Hematopoietic multipotent progenitor cell treated with erythropoietin and hydrocortisone succinate and interleukin-3 and kit ligand, for 17 days (in vitro differentiated cells): ENCODE data around the gene ZFP30.
A peak's percentile ranks its signal among the peaks of the same experiment; 100 is the strongest.
"Not testable (repeated sequence)": the region's sequence is repeated elsewhere in the genome, so short reads cannot be mapped to it uniquely, and the experiment has no call there.

ENCODE experiments used
- DNase-seq: peaks from one replicate; pipeline ENCODE4 v3.0.0-alpha.2; 2015; ENCODE audit warnings: low spot score

The ZFP30 gene

GRCh38 chr19:37655301-37655688 is at the start of gene ZFP30:
ZFP30 (minus strand) TSS chr19:37655465; CDS start chr19:37647822, 7,643 bp downstream.
- DNase-seq = no peak

GRCh38 chr19:37699057-37699456 is 43.8 kb upstream of the ZFP30 start:
- no peak for DNase-seq

- no peak for DNase-seq
Measured at GRCh38 chr19:37698216-37698615, 43.0 kb upstream of the ZFP30 start.

DNA sequence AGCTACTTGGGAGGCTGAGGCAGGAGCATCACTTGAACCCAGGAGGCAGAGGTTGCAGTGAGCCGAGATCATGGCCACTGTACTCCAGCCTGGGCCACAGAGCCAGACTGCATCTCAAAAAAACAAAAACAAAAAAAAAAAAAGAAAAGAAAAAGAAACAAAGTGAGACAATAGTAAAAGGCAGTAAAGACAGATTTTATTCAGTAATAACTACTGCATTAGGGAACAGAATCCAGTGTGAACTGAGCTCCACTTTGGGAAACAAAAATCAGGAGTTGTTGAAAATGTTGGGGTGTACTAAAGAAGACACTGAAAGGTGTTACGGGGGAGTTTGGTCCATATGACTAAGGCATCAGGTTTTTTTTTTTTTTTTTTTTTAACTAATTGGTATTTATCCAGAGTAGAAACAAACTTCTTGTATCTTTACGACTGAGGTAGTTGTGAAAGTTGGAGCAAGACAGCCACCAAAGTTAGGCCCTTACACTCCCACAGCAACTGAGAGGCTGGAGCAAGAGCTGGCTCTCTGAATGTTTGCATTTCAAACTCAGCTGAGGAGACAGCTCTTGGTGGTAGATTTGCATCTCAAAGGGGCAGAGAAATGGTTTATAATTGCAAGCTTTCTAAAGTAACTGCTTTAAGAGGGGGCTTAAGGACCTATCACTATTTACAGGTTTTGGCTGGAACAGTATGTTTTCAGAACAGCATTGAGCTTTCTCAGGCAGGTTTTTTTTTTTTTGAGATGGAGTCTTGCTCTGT is 40.1 kb upstream of the ZFP30 start:
- DNase-seq = no peak

DNA sequence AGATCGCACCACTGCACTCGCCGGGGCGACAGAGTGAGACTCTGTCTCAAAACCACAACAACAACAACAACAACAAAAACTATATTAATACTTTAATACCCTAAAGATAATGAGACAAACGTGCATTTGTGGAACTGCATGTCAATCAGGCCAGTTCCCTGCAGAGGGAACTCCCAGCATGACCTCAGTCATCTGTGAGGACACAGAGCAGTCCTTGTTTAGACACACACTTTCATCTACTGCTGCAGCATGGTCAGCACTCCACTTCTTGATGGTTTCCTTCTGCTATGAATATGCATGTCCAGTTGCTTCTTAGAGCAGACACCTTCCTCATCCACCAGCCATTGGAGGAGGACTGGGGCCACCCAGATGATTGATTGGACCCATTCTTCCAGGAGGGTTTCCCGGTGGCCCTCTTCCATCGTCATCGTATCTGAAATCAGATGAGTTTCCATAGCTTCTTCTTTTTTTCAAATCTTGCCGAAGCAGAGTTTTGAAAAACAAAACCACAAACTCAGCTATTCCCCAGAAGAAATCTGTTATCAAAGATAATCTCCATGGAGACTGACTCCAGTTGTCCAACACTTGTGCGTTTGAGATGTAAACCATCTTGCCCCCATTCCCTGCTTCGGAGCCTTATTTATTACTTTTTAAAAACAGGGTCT is 37.8 kb upstream of the ZFP30 start:
- no peak for DNase-seq

DNA sequence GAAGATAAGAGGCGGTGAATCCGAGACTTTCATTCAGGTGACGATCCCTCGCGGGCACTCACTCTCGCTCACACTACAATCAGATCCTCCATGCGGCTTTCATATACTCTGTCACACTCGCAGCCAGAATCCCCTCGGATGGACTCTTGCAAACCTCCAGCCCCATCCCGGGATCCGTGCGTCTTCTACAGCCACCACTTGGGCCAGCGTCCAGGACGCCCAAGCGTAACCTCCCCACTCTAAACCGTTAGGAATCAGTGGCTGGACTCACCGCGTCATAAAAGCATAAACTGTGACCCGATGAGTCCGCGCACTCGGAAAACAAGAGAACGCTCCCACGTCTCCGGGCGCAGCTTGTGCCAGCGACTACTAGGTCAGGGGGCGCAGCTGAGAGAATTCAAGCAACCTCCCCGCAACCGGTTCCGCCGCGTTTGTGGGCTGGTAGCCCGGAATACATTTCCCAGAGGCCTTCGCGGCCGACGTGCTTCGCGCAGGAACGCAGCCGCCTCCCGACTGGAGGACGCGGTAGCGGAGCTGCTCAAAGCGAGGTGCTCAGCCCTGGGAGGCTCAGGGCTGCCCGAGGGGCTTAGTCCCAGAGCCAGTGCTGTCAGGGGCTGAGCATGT is 36.7 kb upstream of the ZFP30 start:
- no peak for DNase-seq

- no peak for DNase-seq
Measured at GRCh38 chr19:37683520-37683919, 28.3 kb upstream of the ZFP30 start.

DNA sequence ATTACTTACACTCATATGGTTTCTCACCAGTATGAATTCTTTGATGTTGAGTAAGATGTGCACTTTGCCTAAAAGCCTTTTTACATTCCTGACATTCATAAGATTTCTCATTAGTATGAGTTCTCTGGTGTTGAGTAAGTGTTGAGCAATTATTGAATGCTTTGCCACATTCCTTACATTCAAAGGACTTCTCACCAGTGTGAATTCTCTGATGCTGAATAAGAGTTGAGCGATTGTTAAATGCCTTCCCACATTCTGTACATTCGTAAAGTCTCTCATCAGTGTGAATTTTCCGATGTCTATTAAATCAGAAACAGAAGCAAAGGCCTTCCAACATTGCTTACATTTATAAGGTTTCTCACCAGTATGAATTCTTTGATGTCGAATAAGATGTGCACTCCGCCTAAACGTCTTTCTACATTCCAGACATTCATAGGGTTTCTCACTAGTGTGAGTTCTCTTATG is 14.2 kb upstream of the ZFP30 start:
- DNase-seq = no peak

- not testable (repeated sequence) for DNase-seq
Measured at GRCh38 chr19:37657157-37657556, 1.9 kb upstream of the ZFP30 start.

- no peak for DNase-seq
Measured at GRCh38 chr19:37655689-37656371, 565 bp upstream of the ZFP30 start.

- DNase-seq = no peak
Measured at GRCh38 chr19:37654629-37655300, 500 bp downstream of the ZFP30 start.

- no peak for DNase-seq
Measured at GRCh38 chr19:37654118-37654517, 1.1 kb downstream of the ZFP30 start.

DNA sequence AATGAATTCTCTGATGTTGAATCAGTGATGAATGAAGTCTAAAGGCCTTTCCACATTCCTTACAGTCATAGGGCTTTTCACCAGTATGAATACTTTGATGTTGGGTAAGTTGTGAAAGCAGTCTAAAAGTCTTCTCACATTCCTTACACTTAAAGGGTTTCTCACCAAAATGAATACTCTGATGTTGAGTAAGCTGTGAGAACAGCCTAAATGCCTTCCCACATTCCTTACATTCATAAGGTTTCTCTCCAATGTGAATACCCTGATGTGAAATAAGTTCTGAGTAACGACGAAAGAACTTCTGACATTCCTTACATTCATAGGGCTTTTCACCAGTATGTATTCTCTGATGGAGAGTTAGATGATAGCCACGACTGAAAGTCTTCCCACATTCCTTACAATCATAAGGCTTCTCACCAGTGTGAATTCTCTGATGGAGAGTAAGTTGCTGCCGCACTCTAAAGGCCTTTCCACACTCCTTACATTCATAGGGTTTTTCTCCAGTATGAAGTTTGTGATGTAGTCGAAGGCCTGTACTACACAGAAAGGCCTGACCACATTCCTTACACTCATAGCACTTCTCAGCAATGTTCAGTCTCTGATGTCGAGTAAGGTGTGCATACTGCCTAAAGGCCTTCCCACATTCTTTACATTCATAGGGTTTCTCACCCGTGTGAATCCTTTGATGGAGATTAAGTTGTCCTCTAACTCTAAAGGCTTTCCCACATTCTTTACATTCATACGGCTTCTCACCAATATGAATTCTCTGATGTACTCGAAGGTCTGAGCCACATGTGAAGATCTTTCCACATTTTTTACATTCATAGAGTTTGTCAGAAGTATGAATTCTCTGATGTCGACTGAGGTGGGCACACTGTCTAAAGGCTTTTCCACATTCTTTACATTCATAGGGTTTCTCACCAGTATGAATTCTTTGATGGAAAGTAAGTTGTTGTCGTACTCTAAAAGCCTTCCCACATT is 19.9 kb downstream of the ZFP30 start:
- no peak for DNase-seq

GRCh38 chr19:37594982-37595382 is 60.3 kb downstream of the ZFP30 start:
- no peak for DNase-seq

DNA sequence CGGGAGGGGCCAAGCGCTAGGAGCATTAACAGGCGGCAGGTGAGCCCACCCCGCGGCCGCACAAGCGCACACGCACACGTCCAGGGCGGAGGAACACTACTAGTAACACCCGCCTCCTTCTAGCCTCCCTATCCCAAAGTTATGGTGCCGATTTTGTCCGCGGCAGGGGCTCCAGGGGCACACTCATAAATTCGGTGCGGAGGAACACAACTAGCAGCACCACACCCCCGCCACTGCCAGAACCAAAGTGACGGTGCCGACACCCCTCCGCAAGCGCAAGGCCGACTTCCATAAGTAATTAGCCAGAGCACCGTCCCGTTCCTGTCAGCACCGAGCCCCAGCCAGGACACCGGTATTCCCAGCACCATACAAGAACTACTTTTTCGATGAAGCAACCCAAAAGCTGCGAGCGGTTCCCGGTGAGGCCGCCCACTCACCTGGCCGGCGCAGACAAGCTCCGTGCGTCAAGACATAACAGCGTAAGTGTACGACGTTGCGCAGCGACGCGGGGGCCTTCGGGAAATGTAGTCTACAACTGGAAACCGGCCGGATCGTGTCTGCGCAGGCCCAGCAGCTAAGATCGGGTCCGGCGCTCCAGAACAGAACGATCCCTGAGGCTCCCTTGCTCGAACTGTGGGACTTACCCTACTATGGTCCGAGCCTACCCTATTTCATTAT is 60.8 kb downstream of the ZFP30 start, which contains the start of the genes ZNF540 and ZNF571:
TSS of gene ZNF540 (plus strand) at position 573 of the 678 bp plus-strand sequence. CDS start 3,572 bp downstream, outside the sequence.
TSS of gene ZNF571 (minus strand) at position 489 of the 678 bp plus-strand sequence. CDS start 8,116 bp downstream, outside the sequence.
- DNase-seq = peak; percentile 19

GRCh38 chr19:37593996-37594303 is 61.3 kb downstream of the ZFP30 start:
- no peak for DNase-seq

DNA sequence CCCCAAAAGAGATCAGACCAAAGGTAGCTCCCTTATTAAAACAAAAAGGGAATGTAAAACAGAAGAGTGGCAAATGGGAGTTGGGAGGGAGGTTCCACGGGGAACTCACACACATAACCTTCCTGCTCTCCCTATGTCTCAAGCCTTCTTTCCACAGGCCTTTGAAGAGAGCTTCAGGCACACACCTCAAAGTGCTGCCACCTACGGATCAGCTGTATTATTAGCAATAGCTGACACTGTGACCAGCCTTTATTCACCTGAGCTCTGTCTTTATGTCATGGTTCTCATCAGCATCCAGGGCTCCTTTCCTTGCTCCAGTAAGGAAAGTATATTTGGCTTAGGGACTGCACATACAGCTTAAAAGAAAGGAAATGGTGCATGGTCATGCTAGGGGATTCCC is 71.9 kb downstream of the ZFP30 start:
- no peak for DNase-seq

GRCh38 chr19:37572203-37572602 is 83.1 kb downstream of the ZFP30 start:
- DNase-seq = no peak

DNA sequence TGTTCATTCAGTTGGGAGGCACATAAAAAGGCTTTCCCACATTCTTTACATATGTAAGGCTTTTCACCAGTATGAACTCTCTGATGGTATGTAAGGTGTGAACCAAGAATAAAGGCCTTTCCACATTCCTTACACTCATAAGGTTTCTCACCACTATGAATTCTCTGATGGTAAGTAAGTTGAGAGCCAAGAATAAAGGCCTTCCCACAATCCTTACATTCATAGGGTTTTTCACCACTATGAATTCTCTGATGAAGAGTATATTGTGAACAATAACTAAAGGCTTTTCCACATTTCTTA is 89.9 kb downstream of the ZFP30 start:
- no peak for DNase-seq
